Ishikawa (cell line): ENCODE measurements around the gene ZBTB40.

ENCODE experiments used
- CEBPB ChIP-seq: IDR thresholded peaks from 2 replicates; pipeline ENCODE4 v1.6.1; 2012
- ZBTB7A ChIP-seq: IDR thresholded peaks from 2 replicates; pipeline ENCODE4 v1.6.1; 2012; ENCODE audit warnings: low read depth

DNA sequence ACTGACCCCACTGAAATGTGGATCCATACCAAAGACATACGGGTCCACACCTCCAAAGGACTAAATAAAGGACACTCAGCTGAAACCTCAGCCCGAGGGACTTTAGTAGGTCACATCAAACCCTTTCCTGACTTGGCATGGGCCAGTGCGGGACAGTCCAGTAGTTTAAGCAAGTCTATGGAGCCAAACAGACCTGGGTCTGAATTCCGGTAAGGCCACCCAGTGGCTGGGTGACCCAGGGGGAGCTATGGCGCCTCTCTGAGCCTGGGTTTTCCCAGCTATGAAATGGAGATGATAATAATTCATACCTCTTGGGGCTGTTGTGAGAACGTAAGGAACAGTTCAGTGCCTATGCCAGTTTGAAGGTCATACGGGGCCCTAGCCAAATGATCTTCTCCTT lies 36.2 kb upstream of the ZBTB40 start:
- TF ChIP-seq ZBTB7A (no peak), CEBPB (no peak)
